GM18499 (cell line): ENCODE results near the gene NGEF.

Experiments
- ATAC-seq: cut with Tn5 transposase; IDR thresholded peaks from one replicate; pipeline ENCODE4 v1.9.1; 2021; ENCODE audit warnings: moderate number of reproducible peaks; ENCODE audit not compliant: insufficient read depth, unreplicated experiment

Gene NGEF

DNA sequence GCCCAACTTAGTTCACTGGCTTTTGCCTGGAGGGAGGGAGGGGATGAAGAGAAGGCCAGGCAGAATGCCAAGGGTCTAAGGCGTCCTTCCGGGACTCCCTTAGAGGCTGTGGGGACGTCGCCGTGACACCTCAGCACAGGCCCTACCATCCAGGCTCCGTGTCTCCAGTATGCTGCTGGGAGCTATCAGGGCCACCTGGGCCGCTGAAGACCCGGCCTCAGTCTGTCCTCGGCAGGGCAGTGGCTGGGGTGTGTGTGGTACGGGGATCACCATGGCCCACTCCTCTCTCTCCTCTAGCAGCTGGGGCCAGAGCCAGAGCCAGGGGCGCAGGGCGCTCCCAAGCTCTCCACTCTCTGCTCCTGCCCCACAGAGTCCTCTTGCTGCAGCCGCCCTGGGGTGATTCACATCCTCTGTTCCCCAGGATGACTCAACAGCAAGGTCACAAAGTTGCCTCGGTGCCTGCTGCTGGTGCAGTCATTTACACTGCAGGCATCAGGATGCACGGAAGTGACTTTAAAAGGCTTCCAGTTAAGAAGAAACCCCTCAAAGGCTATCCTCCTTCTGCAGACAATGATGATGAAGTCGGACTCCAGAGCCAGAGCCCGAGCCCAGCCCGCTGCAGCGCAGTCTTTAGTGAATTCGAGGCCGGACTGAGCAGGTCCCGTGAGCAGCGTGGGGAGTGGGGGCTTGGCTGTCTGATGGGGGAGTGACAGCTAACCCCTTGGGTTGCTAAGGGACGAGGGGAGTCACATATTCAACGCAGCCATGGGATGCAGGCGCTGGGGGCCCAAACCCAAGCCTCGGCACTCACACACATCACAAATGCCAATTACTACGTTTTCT is 111.1 kb downstream of the NGEF start:
- no peak for ATAC-seq

DNA sequence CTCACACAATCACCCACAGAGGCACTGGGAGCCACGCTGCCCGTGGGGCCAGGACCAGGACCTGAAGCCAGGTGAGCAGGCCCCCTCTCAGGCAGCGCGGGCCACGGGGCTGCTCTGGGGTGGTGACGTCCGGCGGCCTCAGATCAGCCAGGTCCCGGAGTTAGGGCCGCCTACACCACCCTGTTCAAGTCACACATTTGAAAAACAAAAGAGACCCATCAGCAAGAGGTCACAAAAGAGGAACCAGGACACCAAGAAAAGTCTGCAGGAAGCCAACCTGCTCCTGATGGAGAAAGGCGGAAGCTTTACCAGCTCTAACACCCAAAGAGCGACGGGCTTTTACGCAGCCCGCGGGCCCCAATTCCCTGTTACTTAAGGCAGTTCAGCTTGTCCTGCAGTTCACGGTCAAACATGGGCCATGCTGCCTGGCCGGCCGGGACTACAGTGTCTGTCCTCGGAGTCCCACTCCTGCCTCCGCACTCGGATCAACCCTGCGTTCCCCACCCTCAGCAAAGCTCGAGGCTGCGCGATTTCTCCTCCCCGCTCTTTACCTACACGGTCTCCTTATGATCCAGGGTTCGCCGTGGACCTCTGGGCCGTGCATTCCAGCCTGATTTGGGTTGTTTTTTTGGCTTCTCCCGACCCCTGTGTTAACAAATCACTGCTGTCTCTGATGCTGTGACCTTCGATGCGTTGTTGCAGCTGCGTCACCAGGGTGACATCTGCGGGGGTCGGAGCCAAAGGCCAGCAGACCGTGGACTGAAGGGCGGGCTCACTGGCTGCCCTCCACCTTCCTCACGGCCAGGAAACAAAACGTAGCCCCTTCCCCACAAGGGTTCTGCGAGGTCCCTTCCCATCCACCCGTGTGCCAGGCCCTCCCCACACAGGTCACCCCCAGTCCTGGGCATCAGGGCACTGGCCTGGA is 112.0 kb downstream of the NGEF start:
- ATAC-seq = no peak

DNA sequence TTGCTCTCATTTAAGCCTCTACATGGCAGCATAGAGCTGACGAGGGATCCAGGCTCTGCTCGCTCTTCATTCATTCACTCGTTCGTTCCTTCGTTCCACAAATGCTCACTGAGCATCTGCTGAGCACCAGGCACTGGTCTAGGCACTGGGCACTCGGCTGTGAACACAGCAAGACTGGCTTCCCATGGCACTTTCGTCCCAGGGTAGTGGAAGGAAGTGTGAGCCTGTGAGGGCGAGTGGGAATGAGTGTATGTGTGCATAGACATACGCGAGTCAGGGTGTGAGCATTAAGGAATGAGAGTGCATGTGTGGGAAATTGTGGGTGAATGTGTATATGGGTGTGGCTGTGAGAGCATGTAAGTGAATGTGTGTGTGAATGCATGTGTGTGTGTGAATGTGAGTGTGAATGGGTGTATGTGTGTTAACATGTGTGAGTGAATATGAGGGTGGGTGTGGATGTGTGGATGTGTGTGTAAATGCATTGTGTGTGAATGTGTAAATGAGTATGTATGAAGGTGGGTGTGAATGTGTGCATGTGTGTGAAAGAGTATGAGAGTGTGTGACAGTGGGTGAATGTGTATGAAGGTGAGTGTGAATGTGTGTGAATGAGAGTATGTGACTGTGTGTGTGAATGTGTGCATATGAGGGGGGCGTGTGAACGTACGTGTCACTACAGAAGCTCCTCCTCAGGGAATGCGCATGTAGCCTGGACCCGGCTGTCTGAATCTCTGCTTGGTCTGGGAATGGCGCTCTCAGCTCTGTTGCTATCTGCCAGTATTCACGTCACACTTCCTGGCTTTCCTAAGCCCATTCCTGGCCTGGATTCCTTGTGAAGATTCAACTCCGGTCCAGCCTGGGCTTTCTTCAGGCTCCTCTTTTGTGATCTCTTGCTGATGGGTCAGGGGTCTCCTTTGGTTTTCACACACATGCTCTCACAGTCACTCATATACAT is 114.2 kb downstream of the NGEF start:
- ATAC-seq = no peak

DNA sequence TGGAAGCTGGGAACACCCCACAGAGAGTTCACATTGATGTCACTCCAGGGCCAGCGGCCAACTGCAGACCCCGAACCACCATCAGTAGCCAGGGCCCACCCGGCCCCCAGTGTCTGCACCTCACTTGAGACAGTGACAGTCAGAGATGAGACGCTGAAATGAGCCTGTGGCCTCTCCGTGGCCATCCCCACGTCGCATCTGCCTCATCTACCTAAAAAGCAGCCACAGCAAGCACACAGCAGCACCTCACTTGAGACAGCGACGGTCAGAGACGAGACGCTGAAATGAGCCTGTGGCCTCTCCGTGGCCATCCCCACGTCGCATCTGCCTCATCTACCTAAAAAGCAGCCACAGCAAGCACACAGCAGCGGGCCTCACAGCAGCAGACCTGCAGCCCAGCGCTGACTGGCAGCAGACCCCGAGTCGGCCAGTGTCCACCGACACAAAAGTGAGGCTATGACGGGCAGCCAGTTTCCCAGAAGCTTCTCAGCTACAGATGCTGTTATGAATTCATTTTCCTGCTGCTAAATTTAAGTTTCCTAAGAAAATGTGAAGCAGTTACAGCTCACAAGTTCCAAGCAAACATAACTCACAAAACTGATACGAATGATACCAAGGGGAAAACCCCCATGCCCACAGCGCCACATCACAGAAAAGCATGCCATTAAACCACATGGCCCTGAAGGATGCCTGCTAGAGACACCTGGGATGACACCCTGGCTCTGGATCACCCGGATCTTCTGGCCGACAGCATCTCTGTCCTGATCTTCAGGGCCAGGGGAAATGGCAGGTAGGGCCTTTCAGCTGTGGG is 115.3 kb downstream of the NGEF start:
- ATAC-seq = no peak

DNA sequence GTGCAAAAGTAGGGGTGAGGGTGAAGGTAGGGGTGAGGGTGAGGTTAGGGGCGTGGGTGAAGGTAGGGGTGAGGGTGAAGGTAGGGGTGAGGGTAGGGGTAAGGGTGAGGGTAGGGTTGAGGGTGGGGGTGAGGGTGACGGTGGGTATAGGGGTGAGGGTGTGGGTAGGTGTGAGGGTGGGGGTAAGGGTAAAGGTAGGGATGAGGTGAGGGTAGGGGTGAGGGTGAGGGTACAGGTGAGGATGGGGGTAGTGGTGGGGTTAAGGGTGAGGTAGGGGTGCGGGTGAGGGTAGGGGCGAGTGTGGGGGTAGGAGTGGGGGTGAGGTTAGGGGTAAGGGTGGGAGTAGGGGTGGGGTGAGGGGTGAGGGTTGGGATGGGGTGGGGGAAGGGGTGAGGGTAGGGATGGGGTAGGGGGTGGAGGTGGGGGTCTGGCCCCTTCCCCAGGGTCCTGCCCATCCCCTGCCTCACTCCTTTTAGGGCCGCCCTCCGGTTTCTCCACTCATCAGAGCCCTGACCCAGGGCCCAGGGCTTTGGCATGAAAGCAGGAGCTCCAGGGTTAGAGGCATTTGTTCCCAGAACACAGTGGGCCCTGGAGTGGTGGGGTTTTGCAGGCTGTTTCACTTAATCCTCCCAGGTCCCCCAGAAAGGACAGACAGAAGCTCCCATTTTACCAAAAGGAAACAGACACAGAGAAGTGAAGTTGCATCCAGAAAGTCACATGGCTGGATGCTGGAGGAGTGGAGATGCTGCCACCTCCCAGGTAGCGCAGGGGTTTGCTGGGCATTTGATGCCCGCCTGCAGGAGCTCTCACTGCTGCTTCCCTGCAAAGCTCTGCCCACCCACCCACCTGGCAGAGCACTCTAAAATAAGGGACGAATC is 116.1 kb downstream of the NGEF start:
- ATAC-seq = no peak

DNA sequence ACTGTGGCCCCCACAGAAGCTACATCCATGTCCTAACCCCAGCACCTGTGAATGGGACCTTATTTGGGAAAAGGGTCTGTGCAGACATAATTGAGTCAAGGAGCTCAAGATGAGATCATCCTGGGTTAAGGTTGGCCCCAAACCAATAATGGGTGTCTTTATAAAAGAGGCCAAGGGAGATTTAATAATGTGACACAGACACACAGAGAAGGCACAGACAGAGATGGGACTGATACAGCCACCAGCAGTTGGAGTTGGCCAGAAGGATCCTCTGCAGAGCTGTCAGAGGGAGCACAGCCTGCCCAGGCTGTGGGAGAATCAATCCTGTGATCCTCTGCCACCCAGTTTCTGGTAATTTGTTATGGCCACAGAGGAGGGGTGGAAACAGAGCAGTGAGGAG is 116.9 kb downstream of the NGEF start:
- no peak for ATAC-seq

DNA sequence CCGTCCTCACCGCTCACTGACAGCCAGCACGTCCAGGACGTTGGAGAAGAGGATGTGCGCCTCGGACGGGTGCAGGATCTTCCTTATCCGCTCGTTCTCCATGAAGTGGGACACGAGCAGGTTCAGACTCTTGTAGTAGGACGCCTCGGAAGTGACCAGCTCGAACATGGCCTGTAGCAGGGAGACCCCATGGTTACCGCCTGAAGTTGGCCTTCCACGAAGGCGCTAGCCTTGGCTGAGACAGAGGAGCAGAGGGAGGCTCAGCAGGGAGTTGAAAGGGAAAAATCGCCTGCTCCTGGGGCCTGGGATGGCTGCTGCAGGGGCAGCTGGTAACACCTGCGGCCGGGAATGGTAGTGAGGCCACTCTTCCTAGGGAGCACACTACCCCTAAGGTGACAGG is 118.3 kb downstream of the NGEF start:
- ATAC-seq = no peak

DNA sequence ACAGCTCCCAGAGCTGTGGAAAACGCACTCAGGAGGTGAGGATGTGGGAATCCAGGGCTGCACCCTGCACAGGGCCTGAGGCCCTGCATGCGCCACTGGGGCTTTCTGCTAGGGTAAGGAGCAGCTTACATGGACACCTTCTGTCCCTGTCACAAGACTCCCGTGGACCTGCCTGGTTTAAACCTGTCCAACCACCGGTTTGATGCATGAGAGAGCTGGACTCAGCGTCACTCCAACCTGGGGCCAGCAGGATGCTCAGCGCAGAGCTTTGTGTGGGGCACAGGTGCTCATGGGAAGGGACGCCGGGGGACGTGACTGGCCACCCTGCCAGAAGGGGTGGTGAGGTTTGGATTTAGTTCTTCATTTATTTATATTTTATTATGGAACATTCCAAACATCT is 118.8 kb downstream of the NGEF start:
- no peak for ATAC-seq

DNA sequence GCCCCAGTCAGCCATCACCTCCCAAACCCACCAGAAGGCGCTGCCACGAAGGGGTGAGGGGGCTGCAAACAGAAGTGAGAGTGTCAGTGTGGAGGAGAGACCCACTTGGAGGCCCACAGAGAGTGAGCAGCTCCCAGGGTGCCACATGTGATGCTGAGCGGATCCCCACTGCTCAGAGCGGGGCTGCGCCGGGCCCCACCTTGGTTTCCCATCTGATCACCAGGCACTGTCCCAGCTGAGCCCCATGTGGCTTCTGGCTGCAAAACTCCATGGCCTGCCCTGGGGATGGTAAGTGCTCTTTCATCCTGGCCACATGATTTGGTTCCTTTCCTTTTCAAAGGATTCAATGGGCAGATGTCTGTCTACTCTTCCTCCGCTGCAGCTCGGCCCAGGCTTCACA is 119.2 kb downstream of the NGEF start:
- ATAC-seq = no peak

DNA sequence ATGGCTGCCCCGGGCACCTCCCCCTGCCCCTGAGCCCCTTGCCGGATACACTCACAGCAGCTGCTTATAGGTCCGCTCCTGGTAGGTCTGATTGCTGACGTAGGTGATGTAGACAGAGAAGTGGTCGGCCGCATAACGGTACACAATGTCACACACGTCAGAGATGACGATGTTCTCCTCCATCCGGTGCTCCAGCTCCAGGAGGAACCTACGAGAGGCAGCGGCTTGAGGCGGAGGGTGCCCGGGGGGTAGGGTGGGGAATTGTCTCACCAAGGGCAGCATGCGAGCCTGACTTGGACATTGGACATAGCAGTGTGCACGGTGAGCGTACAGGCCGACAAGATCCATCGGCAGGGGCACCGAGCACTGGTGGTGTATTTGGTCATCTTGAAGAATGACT is 120.2 kb downstream of the NGEF start:
- no peak for ATAC-seq

DNA sequence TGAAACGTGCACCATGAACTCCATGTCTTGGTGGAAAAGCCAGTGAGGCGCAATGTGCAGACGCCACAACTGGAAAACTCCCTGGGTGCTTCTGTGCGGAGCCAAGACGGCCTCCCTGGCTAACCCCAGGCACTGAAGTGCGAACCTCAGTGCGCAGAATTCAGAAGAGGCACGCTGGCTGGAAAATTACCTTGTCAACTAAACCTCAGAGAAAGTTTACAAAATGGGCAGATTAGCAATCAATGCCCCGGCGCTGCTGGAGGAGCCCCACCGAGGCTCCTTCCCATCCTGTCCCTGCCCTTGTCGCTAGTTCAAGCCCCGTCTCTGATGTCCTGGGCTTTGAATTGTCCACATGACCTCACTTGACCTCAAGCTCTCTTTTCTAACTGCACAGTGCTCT is 120.8 kb downstream of the NGEF start:
- no peak for ATAC-seq

DNA sequence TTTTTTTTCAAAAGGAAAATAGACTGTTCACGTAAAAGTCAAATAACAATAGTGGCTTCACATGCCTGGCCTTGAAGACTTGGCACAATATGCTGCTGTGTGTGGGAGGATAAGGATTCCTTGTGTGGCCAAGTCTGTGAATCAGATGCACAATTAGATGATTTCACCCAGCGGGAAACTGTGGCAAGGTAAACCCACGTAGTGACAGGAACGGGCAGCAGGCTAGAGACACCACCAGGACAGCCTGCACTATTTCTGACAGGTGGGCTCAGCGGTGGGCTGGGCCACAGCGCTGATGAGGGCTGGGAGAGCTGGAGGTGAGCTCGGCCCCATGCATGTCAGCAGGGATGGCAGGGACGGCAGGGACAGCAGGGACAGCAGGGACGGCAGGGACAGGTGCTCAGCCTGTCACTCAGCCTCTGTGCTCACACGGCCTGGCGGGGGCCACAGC is 121.4 kb downstream of the NGEF start:
- ATAC-seq = no peak

DNA sequence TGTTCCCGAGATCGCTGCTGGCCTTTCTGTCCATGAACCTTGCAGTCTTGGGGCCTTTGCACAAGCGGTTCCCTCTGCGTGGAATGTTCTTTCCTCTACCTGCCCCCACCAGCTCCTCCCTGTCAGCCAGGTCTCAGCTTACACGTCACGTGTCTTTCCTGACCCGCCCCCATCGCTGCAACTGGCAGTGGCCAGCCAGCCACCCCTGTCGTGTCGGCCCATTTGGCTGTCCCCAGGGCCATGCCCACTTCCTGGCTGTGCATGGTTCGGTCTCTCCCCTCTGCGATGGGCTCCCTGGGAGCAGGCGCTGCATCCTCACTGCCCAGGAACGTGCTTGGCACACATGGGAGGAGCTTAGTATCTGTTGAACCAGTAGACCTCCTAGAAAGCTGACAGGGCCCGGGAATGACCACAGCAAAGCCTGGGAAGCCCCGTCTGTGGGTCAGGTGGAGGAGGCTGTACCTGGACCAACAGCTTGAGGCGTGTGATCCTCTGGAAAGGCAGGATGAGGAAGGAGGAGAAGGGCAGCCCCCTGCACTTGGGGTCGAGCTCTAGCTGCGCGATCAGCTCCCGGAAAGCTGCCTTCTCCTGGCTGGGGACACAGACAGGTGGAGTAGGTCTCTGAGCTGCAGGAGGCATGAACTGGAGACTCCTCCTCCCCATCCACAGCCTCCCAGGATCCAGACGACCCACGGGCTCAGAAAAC is 122.0 kb downstream of the NGEF start:
- ATAC-seq = no peak

DNA sequence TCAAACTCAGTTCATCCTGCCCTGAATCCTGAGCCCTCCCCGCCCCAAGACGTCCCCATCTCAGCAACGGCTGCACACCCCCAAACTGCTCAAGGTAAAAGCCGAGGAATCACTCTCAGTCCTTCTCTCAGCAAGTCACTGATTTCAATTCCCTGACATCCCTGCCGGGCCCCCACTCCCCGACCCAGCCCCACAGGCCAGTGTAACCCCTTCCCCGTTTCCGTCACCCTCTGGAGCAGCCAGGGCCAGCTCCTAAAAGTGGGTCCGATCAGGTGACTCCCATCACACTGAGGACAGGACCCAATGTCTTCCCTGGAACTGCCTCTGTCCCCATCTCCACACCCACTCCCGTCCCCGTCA is 122.5 kb downstream of the NGEF start:
- no peak for ATAC-seq

DNA sequence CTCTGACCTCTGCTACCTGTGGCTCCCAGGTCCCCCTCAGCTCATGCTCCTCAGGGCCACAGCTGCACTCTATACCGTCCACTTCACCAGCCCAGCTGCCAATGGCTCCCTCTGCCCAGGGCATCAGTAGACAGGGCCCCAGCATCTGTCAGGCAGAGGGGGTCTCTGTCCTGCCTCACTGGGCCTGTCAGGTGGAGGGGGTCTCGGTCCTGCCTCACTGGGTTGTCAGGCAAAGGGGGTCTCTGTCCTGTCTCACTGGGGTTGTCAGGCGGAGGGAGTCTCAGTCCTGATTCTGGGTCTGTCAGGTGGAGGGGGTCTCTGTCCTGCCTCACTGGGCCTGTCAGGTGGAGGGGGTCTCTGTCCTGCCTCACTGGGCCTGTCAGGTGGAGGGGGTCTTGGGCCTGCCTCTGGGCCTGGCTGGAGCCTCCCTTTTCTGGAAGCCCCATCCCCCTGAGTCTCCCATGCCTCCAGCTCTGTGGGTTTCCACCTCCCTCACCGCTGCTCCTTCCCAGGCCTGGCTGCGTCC is 123.1 kb downstream of the NGEF start:
- no peak for ATAC-seq

DNA sequence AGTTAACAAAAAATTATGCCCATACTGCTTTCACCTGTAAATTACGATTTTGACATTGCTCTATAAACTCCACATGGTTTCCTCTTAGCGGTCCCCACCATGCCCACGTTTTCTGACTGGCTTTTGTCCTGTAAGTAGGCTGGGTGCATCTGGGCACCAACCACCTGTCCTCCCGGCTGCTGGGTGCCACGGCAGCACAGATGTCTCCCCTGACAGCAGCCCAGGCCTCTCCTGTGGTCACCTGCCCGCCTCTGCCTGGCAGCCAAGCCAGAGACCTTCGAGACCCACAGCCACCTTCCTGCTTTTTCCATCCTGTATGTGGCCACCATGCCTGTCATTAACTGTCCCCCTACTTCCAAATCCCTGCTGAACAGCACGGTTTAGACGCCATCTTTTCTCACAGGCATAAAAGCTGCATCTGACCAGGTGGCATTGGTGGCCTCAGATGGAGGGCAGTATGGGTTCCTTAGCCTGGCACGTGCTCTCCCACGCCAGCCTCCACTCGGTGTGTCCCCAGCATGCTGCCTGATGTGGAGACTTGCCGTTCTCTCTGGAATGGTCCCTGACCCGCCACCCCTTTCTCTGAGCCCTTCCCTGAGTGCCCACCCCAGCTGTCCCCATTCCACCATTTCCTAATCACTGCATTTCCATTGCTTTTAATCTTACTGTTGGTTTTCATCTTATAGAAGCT is 124.1 kb downstream of the NGEF start:
- no peak for ATAC-seq
